ENCODE data around the gene VILL.
"Not testable (repeated sequence)": the region's sequence is repeated elsewhere in the genome, so short reads cannot be mapped to it uniquely, and the experiment has no call there.

Gene VILL

DNA sequence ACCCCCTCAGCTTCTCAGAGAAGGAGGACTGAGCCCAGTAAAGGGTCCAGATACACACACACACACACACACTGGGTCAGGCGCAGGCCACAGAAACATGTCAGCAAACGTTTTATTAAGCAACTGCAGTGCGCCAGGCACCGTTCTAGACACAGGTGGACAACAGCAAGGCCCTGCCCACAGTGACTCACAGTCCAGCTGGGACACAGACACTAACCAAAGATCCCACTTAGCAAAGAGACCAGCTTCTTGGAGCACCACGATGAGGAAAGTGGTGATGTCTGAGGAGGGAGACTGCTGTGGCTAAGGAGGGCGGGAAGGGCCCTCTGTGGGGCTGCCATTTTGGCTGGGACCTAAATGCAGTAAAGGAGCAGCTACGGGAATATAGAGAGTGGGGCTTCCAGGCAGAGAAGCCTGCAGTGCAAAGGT, 2.8 kb upstream of the VILL start:
- no peaks in the 10 kb centered on the region for H3K79me2 ChIP-seq (ENCODE audit: insufficient read depth, low read length)
- no peak overlapping the region for H3K27ac ChIP-seq (ENCODE audit: low read length)
- no peak overlapping the region for H3K9ac ChIP-seq (ENCODE audit: low read depth, low read length)
- no peaks in the 10 kb centered on the region for H4K20me1 ChIP-seq (ENCODE audit: insufficient read depth, low read length)
- H3K4me2 ChIP-seq (ENCODE audit: insufficient read depth, low read length): no peak overlapping the region
- peaks cover 14% of the 10 kb centered on the region for H3K36me3 ChIP-seq (ENCODE audit: insufficient read depth, low read length)
- no peak for ATAC-seq (ENCODE audit: insufficient read depth, low read depth)
- H3K27me3 ChIP-seq (ENCODE audit: insufficient read depth, low read length, poor library complexity): no peaks in the 10 kb centered on the region
- no peaks in the 10 kb centered on the region for H3K9me3 ChIP-seq (ENCODE audit: insufficient read depth, low read length, severe bottlenecking)
- H2AFZ ChIP-seq (ENCODE audit: low read depth, low read length): no peak overlapping the region
- DNase-seq: no peak
- no peak overlapping the region for H3K4me3 ChIP-seq (ENCODE audit: low read depth in 1 of 2, low read length in 2 of 2)
- TF ChIP-seq, protein P1, sequence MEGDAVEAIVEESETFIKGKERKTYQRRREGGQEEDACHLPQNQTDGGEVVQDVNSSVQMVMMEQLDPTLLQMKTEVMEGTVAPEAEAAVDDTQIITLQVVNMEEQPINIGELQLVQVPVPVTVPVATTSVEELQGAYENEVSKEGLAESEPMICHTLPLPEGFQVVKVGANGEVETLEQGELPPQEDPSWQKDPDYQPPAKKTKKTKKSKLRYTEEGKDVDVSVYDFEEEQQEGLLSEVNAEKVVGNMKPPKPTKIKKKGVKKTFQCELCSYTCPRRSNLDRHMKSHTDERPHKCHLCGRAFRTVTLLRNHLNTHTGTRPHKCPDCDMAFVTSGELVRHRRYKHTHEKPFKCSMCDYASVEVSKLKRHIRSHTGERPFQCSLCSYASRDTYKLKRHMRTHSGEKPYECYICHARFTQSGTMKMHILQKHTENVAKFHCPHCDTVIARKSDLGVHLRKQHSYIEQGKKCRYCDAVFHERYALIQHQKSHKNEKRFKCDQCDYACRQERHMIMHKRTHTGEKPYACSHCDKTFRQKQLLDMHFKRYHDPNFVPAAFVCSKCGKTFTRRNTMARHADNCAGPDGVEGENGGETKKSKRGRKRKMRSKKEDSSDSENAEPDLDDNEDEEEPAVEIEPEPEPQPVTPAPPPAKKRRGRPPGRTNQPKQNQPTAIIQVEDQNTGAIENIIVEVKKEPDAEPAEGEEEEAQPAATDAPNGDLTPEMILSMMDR (IDR thresholded peaks at IDR 0.05; ENCODE audit: borderline replicate concordance, extremely low read depth, low read length, poor library complexity, severe bottlenecking): no peak
- TF ChIP-seq EZH2 (IDR thresholded peaks at IDR 0.05; ENCODE audit: borderline replicate concordance, low read depth, low read length, severe bottlenecking): no peak
- H3K4me1 ChIP-seq (ENCODE audit: insufficient read depth, low read length): no peaks in the 10 kb centered on the region

DNA sequence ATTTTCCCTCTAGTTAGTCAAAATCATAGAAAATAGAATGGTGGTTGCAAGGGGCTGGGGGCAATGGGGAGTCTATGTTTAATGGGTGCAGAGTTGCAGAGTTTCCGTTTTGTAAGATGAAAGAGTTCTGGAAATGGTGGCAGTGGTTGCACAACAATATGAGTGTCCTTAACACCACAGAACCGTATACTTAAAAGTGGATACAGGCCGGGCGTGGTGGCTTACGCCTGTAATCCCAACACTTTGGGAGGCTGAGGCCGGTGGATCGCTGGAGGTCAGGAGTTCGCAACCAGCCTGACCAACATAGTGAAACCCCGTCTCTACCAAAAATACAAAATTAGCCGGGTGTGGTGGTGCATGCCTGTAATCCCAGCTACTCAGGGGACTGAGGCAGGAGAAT, 2.2 kb upstream of the VILL start:
- DNase-seq; H3K9me3 ChIP-seq (ENCODE audit: insufficient read depth, low read length, severe bottlenecking); H2AFZ ChIP-seq (ENCODE audit: low read depth, low read length); H3K4me2 ChIP-seq (ENCODE audit: insufficient read depth, low read length); H4K20me1 ChIP-seq (ENCODE audit: insufficient read depth, low read length); H3K27ac ChIP-seq (ENCODE audit: low read length); ATAC-seq (ENCODE audit: insufficient read depth, low read depth); H3K4me3 ChIP-seq (ENCODE audit: low read depth in 1 of 2, low read length in 2 of 2); H3K79me2 ChIP-seq (ENCODE audit: insufficient read depth, low read length); H3K9ac ChIP-seq (ENCODE audit: low read depth, low read length); H3K4me1 ChIP-seq (ENCODE audit: insufficient read depth, low read length); H3K27me3 ChIP-seq (ENCODE audit: insufficient read depth, low read length, poor library complexity): not testable (repeated sequence)
- H3K36me3 ChIP-seq (ENCODE audit: insufficient read depth, low read length): peaks cover 12% of the 10 kb centered on the region

DNA sequence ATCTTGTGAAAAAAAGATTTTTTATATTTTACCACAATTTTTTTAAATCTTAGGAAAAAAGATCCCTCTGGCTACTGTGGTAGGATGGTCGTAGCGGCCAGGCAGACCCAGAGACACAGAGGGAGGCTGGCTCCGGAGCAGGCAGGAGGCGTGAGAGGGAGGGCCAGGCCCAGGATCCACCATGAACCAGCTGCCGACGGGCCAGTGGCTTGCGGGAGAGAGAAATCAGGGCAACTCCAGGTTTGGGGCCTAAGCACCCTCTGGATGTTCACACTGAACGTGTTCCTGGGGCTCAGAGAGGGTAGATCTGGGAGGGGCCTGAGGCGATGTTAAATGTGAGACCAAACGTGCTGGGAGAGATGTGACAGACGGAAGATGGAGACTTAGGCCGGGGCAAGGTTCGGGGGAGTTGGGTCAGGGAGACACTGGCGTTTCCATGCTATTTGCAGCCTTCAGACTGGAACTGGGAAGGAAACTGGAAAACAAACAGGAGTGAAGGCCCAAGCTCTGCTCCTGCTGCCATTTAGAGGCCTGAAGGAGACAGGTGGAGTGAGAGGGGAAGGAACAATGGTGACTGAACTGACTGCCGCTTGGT, 1.6 kb upstream of the VILL start:
- no peak overlapping the region for H3K9ac ChIP-seq (ENCODE audit: low read depth, low read length)
- no peaks in the 10 kb centered on the region for H3K9me3 ChIP-seq (ENCODE audit: insufficient read depth, low read length, severe bottlenecking)
- H3K27me3 ChIP-seq (ENCODE audit: insufficient read depth, low read length, poor library complexity): no peaks in the 10 kb centered on the region
- H3K27ac ChIP-seq (ENCODE audit: low read length): no peak overlapping the region
- peaks cover 10% of the 10 kb centered on the region for H3K4me1 ChIP-seq (ENCODE audit: insufficient read depth, low read length)
- DNase-seq (no peak), ATAC-seq (ENCODE audit: insufficient read depth, low read depth) (no peak)
- H3K36me3 ChIP-seq (ENCODE audit: insufficient read depth, low read length): peaks cover 9% of the 10 kb centered on the region
- no peaks in the 10 kb centered on the region for H4K20me1 ChIP-seq (ENCODE audit: insufficient read depth, low read length)
- H3K4me3 ChIP-seq (ENCODE audit: low read depth in 1 of 2, low read length in 2 of 2): no peak overlapping the region
- H2AFZ ChIP-seq (ENCODE audit: low read depth, low read length): no peak overlapping the region
- H3K4me2 ChIP-seq (ENCODE audit: insufficient read depth, low read length): no peak overlapping the region
- H3K79me2 ChIP-seq (ENCODE audit: insufficient read depth, low read length): 0 out of 2 replicates have a peak, but pooled peaks cover under 1% of the 10 kb centered on the region
- TF ChIP-seq, protein P1 (IDR thresholded peaks at IDR 0.05; ENCODE audit: borderline replicate concordance, extremely low read depth, low read length, poor library complexity, severe bottlenecking): no peak
- no peak for TF ChIP-seq EZH2 (IDR thresholded peaks at IDR 0.05; ENCODE audit: borderline replicate concordance, low read depth, low read length, severe bottlenecking)

DNA sequence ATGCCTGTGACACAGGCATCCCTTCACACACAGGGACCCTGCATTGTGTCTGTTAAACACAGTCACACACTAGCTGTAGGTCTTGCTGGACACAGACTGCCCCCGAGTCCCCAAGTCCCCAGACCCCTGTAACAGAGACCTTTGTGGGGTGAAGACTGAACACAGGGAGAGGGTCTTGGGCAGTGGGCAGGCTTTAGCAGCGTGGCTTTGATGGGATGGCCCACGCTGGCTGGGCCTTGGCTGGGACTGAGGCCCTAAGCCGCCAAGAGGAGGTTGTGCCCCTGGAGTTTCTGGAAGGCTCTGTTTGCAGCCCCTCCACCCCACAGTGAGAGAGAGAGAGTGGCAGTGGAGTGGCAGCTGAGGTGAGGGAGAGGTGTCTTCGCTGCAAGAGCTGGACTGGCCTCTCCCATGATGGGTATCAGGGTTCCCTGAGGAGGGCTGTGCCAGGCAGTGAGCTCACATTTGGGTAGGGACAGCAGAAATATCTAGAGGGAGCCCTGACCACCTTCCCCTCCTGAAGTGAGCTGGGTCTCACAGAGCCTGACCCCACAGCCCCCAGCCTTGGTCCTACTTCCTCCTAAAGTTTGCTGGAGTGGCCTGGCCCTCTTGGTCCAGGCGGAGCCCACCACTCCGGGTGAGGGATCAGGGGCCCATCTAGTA, 635 bp upstream of the VILL start:
- Histone ChIP-seq H3K27ac (ENCODE audit: low read length) (no peak overlapping the region), H3K27me3 (ENCODE audit: insufficient read depth, low read length, poor library complexity) (no peaks in the 10 kb centered on the region), H3K79me2 (ENCODE audit: insufficient read depth, low read length) (peaks cover 9% of the 10 kb centered on the region), H3K36me3 (ENCODE audit: insufficient read depth, low read length) (peaks cover under 1% of the 10 kb centered on the region), H3K4me2 (ENCODE audit: insufficient read depth, low read length) (no peak overlapping the region), H3K9ac (ENCODE audit: low read depth, low read length) (no peak overlapping the region), H3K4me3 (ENCODE audit: low read depth in 1 of 2, low read length in 2 of 2) (no peak overlapping the region), H3K9me3 (ENCODE audit: insufficient read depth, low read length, severe bottlenecking) (no peaks in the 10 kb centered on the region), H2AFZ (ENCODE audit: low read depth, low read length) (no peak overlapping the region), H3K4me1 (ENCODE audit: insufficient read depth, low read length) (peaks cover 15% of the 10 kb centered on the region), H4K20me1 (ENCODE audit: insufficient read depth, low read length) (no peaks in the 10 kb centered on the region)
- ATAC-seq (ENCODE audit: insufficient read depth, low read depth): no peak
- TF ChIP-seq, protein P1 (IDR thresholded peaks at IDR 0.05; ENCODE audit: borderline replicate concordance, extremely low read depth, low read length, poor library complexity, severe bottlenecking): no peak
- TF ChIP-seq EZH2 (IDR thresholded peaks at IDR 0.05; ENCODE audit: borderline replicate concordance, low read depth, low read length, severe bottlenecking): no peak
- DNase-seq: no peak
